GM19468 (cell line): ENCODE results near the gene B4GALNT3.

Source experiments
- ATAC-seq: cut with Tn5 transposase; IDR thresholded peaks from one replicate; pipeline ENCODE4 v1.9.1; 2021; ENCODE audit warnings: mild to moderate bottlenecking, moderate library complexity, moderate number of reproducible peaks; ENCODE audit not compliant: unreplicated experiment; ENCODE audit errors: extremely low read depth

B4GALNT3 gene

DNA sequence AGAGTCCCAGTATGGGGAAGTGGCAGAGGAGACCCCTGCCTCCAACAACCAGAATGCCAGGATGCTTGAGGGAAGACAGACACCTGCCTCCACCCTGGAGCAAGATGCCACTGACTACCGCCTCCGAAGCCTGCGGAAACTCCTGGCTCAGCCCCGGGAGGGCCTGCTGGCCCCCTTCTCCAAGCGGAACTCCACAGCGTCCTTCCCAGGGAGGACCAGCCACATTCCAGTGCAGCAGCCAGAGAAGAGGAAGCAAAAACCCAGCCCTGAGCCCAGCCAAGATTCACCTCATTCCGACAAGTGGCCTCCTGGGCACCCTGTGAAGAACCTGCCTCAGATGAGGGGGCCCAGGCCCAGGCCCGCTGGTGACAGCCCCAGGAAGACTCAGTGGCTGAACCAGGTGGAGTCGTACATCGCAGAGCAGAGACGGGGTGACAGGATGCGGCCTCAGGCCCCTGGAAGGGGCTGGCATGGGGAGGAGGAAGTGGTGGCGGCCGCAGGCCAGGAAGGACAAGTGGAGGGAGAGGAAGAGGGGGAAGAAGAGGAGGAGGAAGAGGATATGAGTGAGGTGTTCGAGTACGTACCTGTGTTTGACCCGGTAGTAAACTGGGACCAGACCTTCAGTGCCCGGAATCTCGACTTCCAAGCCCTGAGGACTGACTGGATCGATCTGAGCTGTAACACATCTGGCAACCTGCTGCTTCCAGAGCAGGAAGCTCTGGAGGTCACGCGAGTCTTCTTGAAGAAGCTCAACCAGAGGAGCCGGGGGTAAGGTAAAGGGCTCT, 93.7 kb downstream of the B4GALNT3 start:
- no peak for ATAC-seq

DNA sequence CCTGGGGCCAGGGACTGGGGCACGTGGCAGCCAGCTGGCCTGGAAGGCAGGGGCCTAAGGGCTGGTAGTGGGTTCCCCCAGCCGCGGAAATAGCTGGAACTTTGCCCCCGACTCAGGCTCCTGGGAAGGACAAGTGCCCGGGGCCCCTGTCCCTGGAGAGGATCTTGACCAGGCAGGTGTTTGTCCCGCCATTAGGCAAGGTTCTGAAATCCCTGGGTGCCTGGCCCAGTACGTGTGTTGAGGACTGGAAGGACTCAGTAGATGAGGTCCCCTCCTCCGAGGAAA, 94.2 kb downstream of the B4GALNT3 start:
- no peak for ATAC-seq

GRCh38 chr12:556498-556897, 96.8 kb downstream of the B4GALNT3 start:
- ATAC-seq, result no peak

GRCh38 chr12:558580-558979, 98.8 kb downstream of the B4GALNT3 start:
- ATAC-seq, result no peak

- ATAC-seq, result no peak
These were observed 99.6 kb downstream of the B4GALNT3 start for GRCh38 chr12:559208-559905.

GRCh38 chr12:559906-560455, 100.2 kb downstream of the B4GALNT3 start:
- ATAC-seq, result no peak

- no peak for ATAC-seq
These were observed 101.1 kb downstream of the B4GALNT3 start for GRCh38 chr12:560691-561390.

DNA sequence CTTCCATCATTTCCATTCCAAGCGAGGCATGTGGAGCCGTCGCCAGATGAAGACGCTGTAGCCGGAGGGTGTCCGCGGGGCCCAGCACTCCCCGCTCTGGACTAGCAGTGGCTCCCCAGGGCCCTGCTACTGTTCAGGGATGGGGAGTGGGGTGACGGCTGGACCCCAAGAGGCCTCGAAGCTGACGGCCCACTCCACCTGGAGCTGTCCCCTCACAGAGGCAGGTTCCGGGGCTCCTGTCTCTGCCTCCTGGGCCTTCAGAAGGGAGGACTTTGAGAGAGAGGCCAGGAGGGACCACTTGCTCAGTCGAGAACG, 101.6 kb downstream of the B4GALNT3 start:
- no peak for ATAC-seq

DNA sequence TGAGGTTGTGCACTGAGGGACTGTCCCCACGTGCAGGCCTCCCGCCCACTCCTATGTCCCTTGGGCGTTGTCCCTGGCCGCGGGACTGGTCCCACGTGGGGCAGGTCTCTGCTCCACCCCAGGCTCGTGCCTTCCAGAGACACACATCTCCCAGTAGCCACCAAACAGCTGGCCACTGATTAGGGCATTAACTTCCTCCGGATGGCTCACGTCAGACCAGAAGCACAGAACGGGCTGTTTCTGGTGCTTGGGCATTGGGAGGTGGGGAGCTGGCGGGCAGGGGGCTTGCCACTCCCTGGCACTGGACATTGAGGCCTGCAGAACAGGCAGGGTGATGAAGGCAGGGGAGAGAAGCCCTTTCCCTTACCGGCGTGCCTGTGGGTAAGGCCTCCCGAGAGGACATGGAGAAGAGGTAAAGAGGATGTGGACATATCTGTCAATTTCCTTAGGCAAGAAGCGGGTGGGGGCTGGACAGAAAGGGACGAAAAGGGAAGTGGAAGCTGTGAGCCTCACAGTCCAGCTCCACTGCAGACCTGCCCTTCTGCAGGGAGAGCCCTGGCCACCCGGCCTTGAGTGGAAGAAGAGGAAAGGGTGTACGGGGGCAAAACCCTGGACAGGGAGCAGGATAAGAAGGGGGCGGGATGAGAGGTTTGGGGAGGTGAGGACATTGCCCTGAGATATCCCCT, 102.3 kb downstream of the B4GALNT3 start:
- ATAC-seq, result no peak

DNA sequence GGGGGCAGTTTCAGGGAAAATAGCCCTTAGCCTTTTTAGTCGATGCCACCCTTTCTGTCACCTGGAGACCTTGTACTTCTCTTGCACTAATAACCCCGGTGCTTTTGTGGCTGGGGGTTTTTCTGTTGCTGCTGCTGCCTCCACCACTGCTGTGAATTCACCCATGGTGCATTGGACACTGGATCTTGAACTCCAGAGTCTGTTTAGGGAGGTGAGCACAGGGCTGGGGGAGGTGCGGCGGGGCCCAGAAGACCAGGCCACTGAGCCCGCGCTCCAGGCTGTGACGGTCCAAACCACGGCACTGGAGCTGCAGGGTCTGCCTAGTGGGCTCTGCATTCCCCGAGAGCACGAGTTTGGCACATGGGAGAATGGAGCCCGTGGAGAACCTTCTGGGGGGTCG, 102.9 kb downstream of the B4GALNT3 start:
- no peak for ATAC-seq

GRCh38 chr12:563250-563781, 103.6 kb downstream of the B4GALNT3 start:
- ATAC-seq, result no peak

DNA sequence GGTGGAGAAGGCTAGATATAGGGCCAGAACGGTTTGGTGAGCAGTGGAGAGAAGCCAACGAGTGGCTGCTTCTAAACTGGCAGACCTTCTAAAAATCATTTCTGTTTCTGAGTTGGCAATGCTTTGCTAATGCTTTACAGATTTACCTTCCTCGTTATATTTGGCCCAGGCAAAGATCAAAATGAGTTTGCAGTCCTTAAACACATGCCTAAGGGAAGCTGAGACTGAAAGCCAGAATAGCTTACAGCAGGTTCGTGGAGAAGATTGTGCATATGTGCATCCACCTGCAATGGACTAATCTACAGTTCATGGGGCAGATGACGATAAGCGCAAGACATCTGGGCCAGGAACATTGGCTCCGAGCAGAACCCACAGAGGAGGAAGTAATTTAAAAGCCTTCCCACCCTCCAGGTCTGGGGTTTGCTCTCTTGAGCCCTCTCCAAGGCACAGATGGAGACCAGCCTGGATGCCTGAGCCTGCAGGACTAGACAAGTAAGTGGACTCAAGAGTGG, 104.1 kb downstream of the B4GALNT3 start:
- no peak for ATAC-seq

DNA sequence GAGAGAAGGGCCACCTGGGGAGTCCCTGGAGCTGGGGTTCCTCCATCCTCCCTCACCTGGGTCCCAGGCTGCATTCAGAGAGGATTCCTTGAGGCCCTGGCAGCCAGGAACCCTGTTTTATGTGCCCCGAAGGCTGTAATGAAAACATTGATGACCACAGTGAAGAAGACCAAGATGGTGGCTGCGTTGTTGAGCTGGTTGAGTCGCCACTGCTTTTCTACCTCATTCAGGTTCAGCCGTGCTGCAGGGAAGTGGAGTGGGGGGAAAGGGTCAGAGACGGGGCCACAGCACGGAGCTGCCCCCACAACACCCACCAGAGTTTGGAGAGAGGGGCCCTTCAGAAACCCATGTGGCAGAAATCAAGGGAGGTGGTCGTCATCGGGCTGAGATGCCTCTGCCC, 105.4 kb downstream of the B4GALNT3 start:
- ATAC-seq, result no peak

DNA sequence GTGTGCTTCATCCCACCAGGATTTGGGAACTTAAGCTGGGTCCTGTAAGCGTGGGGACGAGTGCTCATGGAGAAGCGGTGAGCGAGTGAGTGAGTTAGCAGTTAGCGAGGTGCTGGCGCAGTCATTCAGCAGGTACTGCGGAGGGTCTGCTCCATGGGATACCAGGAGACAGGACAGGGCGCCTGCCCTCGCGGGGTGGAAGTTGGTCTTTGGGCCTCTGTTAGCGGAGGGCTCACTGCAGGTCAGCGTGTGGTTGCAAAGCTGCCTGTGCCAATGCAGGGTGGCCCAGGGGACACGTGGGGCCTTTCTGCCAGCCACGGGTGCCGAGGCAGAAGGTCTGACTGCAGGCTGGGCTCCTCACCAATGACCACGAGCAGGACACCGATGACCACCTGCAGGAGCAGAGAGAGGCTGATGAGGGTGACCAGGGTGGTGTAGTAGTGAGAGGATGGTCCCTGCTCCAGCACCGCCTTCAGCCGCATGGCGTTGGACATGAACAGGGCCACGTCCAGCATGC, 105.9 kb downstream of the B4GALNT3 start:
- no peak for ATAC-seq

- no peak for ATAC-seq
These were observed 108.7 kb downstream of the B4GALNT3 start for GRCh38 chr12:568486-568885.

DNA sequence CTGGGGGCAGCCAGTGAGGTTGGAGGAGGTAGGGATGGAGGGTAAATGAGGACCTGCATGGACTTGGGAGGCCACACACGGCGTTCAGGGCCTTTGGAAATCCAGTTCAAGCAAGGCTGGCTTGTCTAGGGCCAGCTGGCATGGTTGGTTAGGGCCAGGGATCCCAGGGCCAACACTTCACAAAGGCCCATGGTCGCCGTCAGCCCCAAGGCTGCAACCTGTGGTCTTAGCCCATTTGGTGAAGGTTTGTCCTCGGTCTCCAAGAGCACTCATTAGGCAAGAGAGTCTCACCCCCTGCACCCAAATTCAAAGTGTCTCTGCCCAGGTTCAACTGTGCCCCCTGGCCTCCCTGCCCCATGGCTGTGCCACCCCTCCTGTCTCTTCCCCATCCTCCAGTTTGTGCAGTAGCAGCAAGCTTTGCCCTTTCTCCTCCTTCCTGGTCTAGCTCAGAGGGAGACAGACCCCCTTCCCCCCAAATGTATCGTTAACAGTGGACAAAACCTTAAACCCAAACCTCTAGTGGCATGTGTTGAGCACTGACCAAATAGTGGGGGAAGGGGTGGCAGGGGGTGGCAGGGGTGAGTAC, 109.4 kb downstream of the B4GALNT3 start:
- ATAC-seq, result no peak

DNA sequence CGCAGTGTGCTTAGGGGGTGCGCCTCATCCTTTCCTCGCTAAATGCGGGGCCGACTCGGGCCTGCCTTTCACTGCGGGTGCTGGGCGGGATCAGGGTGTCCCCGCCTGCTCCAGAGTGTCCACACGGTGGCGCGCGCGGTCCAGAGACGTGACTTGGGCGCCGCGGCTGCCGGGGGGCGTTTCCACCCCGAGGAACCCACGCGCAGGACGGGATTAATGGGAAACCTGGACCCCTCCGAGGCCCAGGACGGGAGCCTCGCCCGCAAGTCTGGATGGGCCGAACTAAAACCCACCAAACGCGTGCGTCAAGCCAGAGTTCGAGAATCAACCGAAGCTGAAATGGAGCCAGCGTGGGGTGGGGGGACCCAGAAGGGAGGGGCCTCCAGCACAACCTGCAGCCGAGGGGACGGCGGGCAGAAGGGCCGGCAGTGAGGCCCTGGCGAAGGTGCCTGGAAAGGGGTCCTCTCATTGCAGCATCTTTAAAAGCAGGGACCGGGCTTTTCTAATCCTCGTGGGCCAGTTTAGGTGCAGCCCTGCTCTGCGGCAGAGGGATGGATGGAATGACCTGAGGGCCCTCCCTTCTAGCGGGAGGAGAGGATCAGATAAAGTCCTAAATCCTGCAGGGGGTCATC, 110.2 kb downstream of the B4GALNT3 start:
- no peak for ATAC-seq

DNA sequence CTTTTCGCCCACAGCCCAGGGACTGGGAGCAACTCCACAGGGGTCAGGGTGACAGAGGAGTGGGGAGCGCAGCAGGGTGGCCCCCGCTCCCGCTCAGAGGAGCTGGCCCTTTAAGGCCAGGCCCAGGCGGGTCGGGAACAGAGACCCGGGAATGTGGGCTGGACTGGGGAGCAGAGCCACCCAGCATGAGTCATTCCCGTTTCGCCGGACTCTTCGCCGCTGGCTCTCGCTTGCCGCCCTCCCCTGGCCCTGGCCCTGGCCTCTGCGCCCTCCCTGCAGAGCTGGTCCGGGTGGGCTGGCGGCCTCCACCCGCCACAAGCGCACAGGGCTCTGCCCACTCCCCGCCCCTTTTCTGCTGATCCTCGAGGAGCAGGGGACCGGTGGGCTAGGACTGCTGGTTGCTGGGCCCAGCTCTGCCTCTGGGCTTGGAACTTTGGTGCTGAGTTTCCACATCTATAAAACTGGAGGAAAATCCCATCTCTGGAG, 110.7 kb downstream of the B4GALNT3 start:
- no peak for ATAC-seq
